IMR-90 (cell line): Measurements from ENCODE around the gene MARCHF6. TPM values are rescaled to one million over a fixed set of nuclear protein-coding genes. Genes with fewer than 3 reads are reported as not detected.
A peak's percentile ranks its signal among the peaks of the same experiment; 100 is the strongest.

ENCODE experiments used
- ATAC-seq: fragments of 200-7000 bp; cut with Tn5 transposase; 2 replicates; pipeline ENCODE4 v1.9.1; 2020; ENCODE audit warnings: low read depth, mild to moderate bottlenecking, moderate library complexity
- BruUV-seq: library from RNA; stranded (reverse); fragments of 400-500 nt; replicated peaks from 2 replicates; lab custom pipeline; 2021; lab: Mats Ljungman, UMichigan
- CTCF ChIA-PET: fragments of 300-600 bp; formaldehyde crosslinking; extraction: SDS; loops from one replicate; lab custom pipeline; 2021; ENCODE audit warnings: antibody characterized with exemption; lab: Yijun Ruan, JAX
- POLR2A ChIA-PET: fragments of 300-600 bp; sonication (Branson Sonifier 250); formaldehyde crosslinking; loops from one replicate; lab custom pipeline; 2022; ENCODE audit warnings: antibody characterized with exemption; ENCODE audit not compliant: unreplicated experiment; lab: Charles Lee
- DNase-seq: peaks from one replicate; pipeline ENCODE4 v3.0.0; 2013
- H2AFZ ChIP-seq: replicated peaks from 2 replicates; pipeline ENCODE3; 2013; ENCODE audit warnings: low read length, mild to moderate bottlenecking; ENCODE audit not compliant: poor library complexity
- H2AK5ac ChIP-seq: 2 replicates; pipeline ENCODE4 v1.6.1; 2013; ENCODE audit warnings: low read depth, low read length, inconsistent platforms
- H2AK9ac ChIP-seq: replicated peaks from 2 replicates; pipeline ENCODE3; 2013; ENCODE audit warnings: mild to moderate bottlenecking, low read depth, low read length, moderate library complexity; ENCODE audit not compliant: poor library complexity
- H2BK120ac ChIP-seq: 2 replicates; pipeline ENCODE4 v1.6.1; 2013; ENCODE audit warnings: low read depth, low read length, inconsistent platforms
- H2BK15ac ChIP-seq: 3 replicates; pipeline ENCODE4 v1.6.1; 2013; ENCODE audit warnings: low read depth, low read length, inconsistent platforms
- H2BK20ac ChIP-seq: 2 replicates; pipeline ENCODE4 v1.6.1; 2013; ENCODE audit warnings: low read depth, mild to moderate bottlenecking, inconsistent platforms, low read length, moderate library complexity
- H2BK5ac ChIP-seq: 2 replicates; pipeline ENCODE4 v1.6.1; 2013; ENCODE audit warnings: mild to moderate bottlenecking, low read depth, low read length, inconsistent platforms; ENCODE audit not compliant: poor library complexity, severe bottlenecking
- H3K14ac ChIP-seq: replicated peaks from 2 replicates; pipeline ENCODE4 v1.6.1; 2013; ENCODE audit warnings: low read depth, low read length, inconsistent platforms
- H3K18ac ChIP-seq: 2 replicates; pipeline ENCODE4 v1.6.1; 2013; ENCODE audit warnings: low read depth, low read length, control low read depth
- H3K23ac ChIP-seq: 2 replicates; pipeline ENCODE4 v1.6.1; 2013; ENCODE audit warnings: low read depth, low read length, inconsistent platforms
- H3K27ac ChIP-seq: 2 replicates; pipeline ENCODE4 v1.5.1; 2013; ENCODE audit warnings: mild to moderate bottlenecking, control low read depth, low read length; ENCODE audit not compliant: insufficient read depth
- H3K27me3 ChIP-seq: 2 replicates; pipeline ENCODE4 v1.6.1; 2013; ENCODE audit warnings: low read length; ENCODE audit not compliant: control insufficient read depth, insufficient read depth
- H3K36me3 ChIP-seq: 2 replicates; pipeline ENCODE4 v1.6.1; 2013; ENCODE audit warnings: low read length, mixed read lengths; ENCODE audit not compliant: control insufficient read depth, insufficient read depth
- H3K4ac ChIP-seq: 2 replicates; pipeline ENCODE4 v1.6.1; 2013; ENCODE audit warnings: low read depth, low read length, inconsistent platforms
- H3K4me1 ChIP-seq: 2 replicates; pipeline ENCODE4 v1.6.1; 2013; ENCODE audit warnings: low read length, mixed read lengths; ENCODE audit not compliant: control insufficient read depth, insufficient read depth
- H3K4me2 ChIP-seq: 2 replicates; pipeline ENCODE4 v1.6.1; 2013; ENCODE audit warnings: low read depth, mild to moderate bottlenecking, control low read depth, low read length, moderate library complexity
- H3K4me3 ChIP-seq: 2 replicates; pipeline ENCODE4 v1.5.1; 2013; ENCODE audit warnings: low read depth, mild to moderate bottlenecking, control low read depth, low read length, moderate library complexity; ENCODE audit not compliant: insufficient read depth
- H3K56ac ChIP-seq: 2 replicates; pipeline ENCODE4 v1.6.1; 2013; ENCODE audit warnings: low read length, inconsistent platforms; ENCODE audit not compliant: insufficient read depth; ENCODE audit errors: extremely low read depth
- H3K79me1 ChIP-seq, 2 experiments: 2 replicates each; pipeline ENCODE4 v1.6.1; 2013; ENCODE audit warnings: low read length in 2 of 2, inconsistent platforms in 1 of 2, low read depth in 1 of 2
- H3K9ac ChIP-seq: 2 replicates; pipeline ENCODE4 v1.6.1; 2013; ENCODE audit warnings: low read depth, low read length, control low read depth
- H3K9me1 ChIP-seq: 2 replicates; pipeline ENCODE4 v1.6.1; 2013; ENCODE audit warnings: low read length, inconsistent platforms; ENCODE audit not compliant: insufficient read depth
- H3K9me3 ChIP-seq: 2 replicates; pipeline ENCODE4 v1.6.1; 2013; ENCODE audit warnings: low read length; ENCODE audit not compliant: control insufficient read depth, insufficient read depth
- H4K20me1 ChIP-seq: 2 replicates; pipeline ENCODE4 v1.6.1; 2013; ENCODE audit warnings: low read length, inconsistent platforms; ENCODE audit not compliant: insufficient read depth
- H4K5ac ChIP-seq: 2 replicates; pipeline ENCODE4 v1.6.1; 2013; ENCODE audit warnings: mild to moderate bottlenecking, low read depth, low read length, control low read depth
- H4K8ac ChIP-seq, 2 experiments: 2 replicates each; pipeline ENCODE4 v1.6.1; 2013; ENCODE audit warnings: low read depth in 2 of 2, low read length in 2 of 2, control low read depth in 1 of 2, inconsistent platforms in 1 of 2
- H4K91ac ChIP-seq: 2 replicates; pipeline ENCODE4 v1.6.1; 2013; ENCODE audit warnings: low read depth, low read length, inconsistent platforms; ENCODE audit not compliant: insufficient read depth
- BHLHE40 ChIP-seq: fragments of 150-350 bp; IDR thresholded peaks from 2 replicates; pipeline ENCODE4 v1.6.1; 2016; ENCODE audit warnings: mild to moderate bottlenecking, low read depth, low read length
- CHD1 ChIP-seq: IDR thresholded peaks from 2 replicates; pipeline ENCODE4 v1.6.1; 2012; ENCODE audit warnings: low read depth, low read length, improper control_type of control experiment
- RFX5 ChIP-seq: IDR thresholded peaks from 2 replicates; pipeline ENCODE4 v1.8.0; 2012; ENCODE audit warnings: low read depth, mild to moderate bottlenecking, low read length, moderate library complexity
- WGBS, 2 experiments: methylation state at CpG; one replicate each; pipeline versions ENCODE4 v1.1.5 to v1.1.7; 2013; ENCODE audit warnings: missing lambda C conversion rate in 2 of 2; ENCODE audit not compliant: insufficient read length in 1 of 2; ENCODE audit errors: extremely low coverage in 2 of 2; 5-methylcytosine and 5-hydroxymethylcytosine counted together
- dilution Hi-C: fragments of 300-500 bp; cut with HindIII; formaldehyde crosslinking; loops from one replicate; pipeline ENCODE4 v1.14.3; 2018; ENCODE audit warnings: low sequenced_read_pairs; ENCODE audit not compliant: unreplicated experiment
- in situ Hi-C: fragments of 300-500 bp; cut with MboI; formaldehyde crosslinking; loops from 3 replicates; pipeline ENCODE4 v1.14.3; 2019; ENCODE audit warnings: low sequenced_read_pairs, inconsistent platforms, mixed read lengths
- intact Hi-C: fragments of 100-400 bp; cut with micrococcal nuclease; formaldehyde crosslinking; loops from 2 replicates; pipeline ENCODE4 v1.10.0; 2022
- polyA plus RNA-seq, 3 experiments: library from polyadenylated mRNA; depleted of rRNA; stranded (reverse); fragments of >200 nt; gene quantifications; 2 replicates each; pipeline ENCODE4 v1.2.3, GENCODE V29; 2012; ENCODE audit warnings: low replicate concordance in 1 of 3
- total RNA-seq: library from RNA; depleted of rRNA; stranded (reverse); fragments of >200 nt; gene quantifications from 2 replicates; pipeline ENCODE4 v1.2.3, GENCODE V29; 2012

MARCHF6 gene
- total and polyA plus RNA-seq, 2 of the 4 experiments (the other 2 are of a cell fraction) = 55.2 to 62.6 TPM

DNA sequence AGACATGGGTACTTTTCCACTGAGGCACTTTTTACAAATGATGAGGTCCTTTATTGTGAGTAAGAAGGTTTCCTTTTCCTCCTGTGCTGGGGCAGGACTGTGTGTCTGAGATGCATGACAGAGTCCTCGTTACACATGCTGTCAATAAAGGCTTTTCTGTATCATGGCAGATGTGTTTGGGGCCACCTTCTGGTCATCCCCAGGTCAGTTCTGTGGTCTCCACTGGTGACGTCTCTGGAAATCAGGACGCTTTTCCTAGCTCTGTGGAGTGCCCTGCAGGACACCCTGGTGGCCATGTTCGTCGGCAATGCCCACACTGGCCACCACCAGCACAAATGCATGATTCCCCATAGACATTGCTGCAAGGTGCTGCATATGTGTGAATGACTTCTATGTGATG, 48.6 kb upstream of the MARCHF6 start:
- H3K79me1 ChIP-seq = peaks cover 0 to 15% of the 10 kb centered on the region in 2 experiments; a peak in 1 of 4 replicates
- no peaks in the 10 kb centered on the region for H3K27me3 ChIP-seq
- H3K4me3 ChIP-seq = no peak overlapping the region
- peak overlapping the region; percentile 37 for H2AK9ac ChIP-seq
- no peak overlapping the region for H2BK5ac ChIP-seq
- 0 out of 2 replicates have a peak, but pooled peaks cover 6% of the 10 kb centered on the region for H3K9me1 ChIP-seq
- 94% methylated on average over 3 of the region's 5 CpGs; no CpG with 5 or more reads in 1 of the 2 experiments for WGBS, 2 experiments
- no peak overlapping the region for H3K4me2 ChIP-seq
- intact Hi-C loops = no loop called here
- peaks cover 4% of the 10 kb centered on the region; the same call in 1 of the 2 replicates for H3K4me1 ChIP-seq
- no peak overlapping the region for H3K23ac ChIP-seq
- no peak overlapping the region for H3K14ac ChIP-seq
- H3K9ac ChIP-seq = no peak overlapping the region
- dilution Hi-C loops = no loop called here
- DNase-seq = no peak
- peak overlapping the region; percentile 33 for H2AFZ ChIP-seq
- ChIA-PET CTCF (no interaction called here), POLR2A (no interaction called here)
- no peak overlapping the region for H3K18ac ChIP-seq
- H3K36me3 ChIP-seq = peaks cover 2% of the 10 kb centered on the region; the same call in 1 of the 2 replicates
- no peak overlapping the region for H3K4ac ChIP-seq
- TF ChIP-seq BHLHE40 (no peak), CHD1 (no peak), RFX5 (no peak)
- no peak overlapping the region for H3K27ac ChIP-seq
- H2BK120ac ChIP-seq = no peak overlapping the region
- no peak overlapping the region for H4K5ac ChIP-seq
- no peak overlapping the region for H4K8ac ChIP-seq
- BruUV-seq = no TSS peak
- H3K56ac ChIP-seq = no peak overlapping the region
- no peak overlapping the region for H2BK15ac ChIP-seq
- in situ Hi-C loops = no loop called here
- no peak overlapping the region for H4K91ac ChIP-seq
- no peaks in the 10 kb centered on the region for H4K20me1 ChIP-seq
- no peaks in the 10 kb centered on the region for H3K9me3 ChIP-seq
- ATAC-seq = no peak
- H2BK20ac ChIP-seq = no peak overlapping the region
- no peak overlapping the region for H2AK5ac ChIP-seq
